GM23338 (cell line): Measurements from ENCODE around the gene UST.

Source experiments
- CREB1 ChIP-seq: fragments of 250-450 bp; sonication (Bioruptor Pico); IDR thresholded peaks from 2 replicates; pipeline ENCODE4 v1.5.0; 2020; ENCODE audit warnings: low read depth, mild to moderate bottlenecking, moderate library complexity
- EZH2 ChIP-seq: fragments of 200-600 bp; sonication (generic); IDR thresholded peaks from one replicate; pipeline ENCODE4 v1.8.0; 2017; ENCODE audit warnings: antibody characterized with exemption, mild to moderate bottlenecking, low read depth; ENCODE audit not compliant: unreplicated experiment
- EZH2phosphoT487 ChIP-seq: fragments of 200-600 bp; sonication (generic); IDR thresholded peaks from one replicate; pipeline ENCODE4 v1.8.1; 2018; ENCODE audit warnings: antibody characterized with exemption; ENCODE audit not compliant: unreplicated experiment
- JUNB ChIP-seq: IDR thresholded peaks from one replicate; pipeline ENCODE4 v1.6.1; 2016; ENCODE audit warnings: antibody characterized with exemption; ENCODE audit not compliant: unreplicated experiment
- NANOG ChIP-seq: IDR thresholded peaks from 2 replicates; pipeline ENCODE4 v1.6.1; 2016; ENCODE audit warnings: antibody characterized with exemption, borderline replicate concordance
- POLR2AphosphoS5 ChIP-seq: IDR thresholded peaks from 2 replicates; pipeline ENCODE4 v1.6.1; 2016; ENCODE audit warnings: antibody characterized with exemption, low read depth
- STAT1 ChIP-seq: IDR thresholded peaks from one replicate; pipeline ENCODE4 v1.6.1; 2016; ENCODE audit warnings: antibody characterized with exemption; ENCODE audit not compliant: unreplicated experiment
- ZNF114 ChIP-seq: fragments of 250-450 bp; sonication (Bioruptor Pico); IDR thresholded peaks from 2 replicates; pipeline ENCODE4 v1.5.0; 2020; ENCODE audit warnings: mild to moderate bottlenecking, moderate library complexity
- ZNF331 ChIP-seq: fragments of 250-450 bp; sonication (Bioruptor Pico); IDR thresholded peaks from 2 replicates; pipeline ENCODE4 v1.5.0; 2020; ENCODE audit warnings: low read depth, mild to moderate bottlenecking, moderate library complexity
- TF ChIP-seq, protein P1 (sequence below), 2 experiments: fragments of 200-600 bp in 1 of 2; sonication (generic) in 1 of 2; conservative IDR thresholded peaks; 2 replicates each; pipeline versions ENCODE4 v1.5.1 to v1.6.1; 2016 to 2017; ENCODE audit warnings: antibody characterized with exemption in 2 of 2, low read depth in 2 of 2, mild to moderate bottlenecking in 2 of 2, moderate library complexity in 1 of 2
- TF ChIP-seq, protein P2 (sequence below): IDR thresholded peaks from one replicate; pipeline ENCODE4 v1.6.1; 2018; ENCODE audit warnings: antibody characterized with exemption; ENCODE audit not compliant: unreplicated experiment
- TF ChIP-seq, protein P3 (sequence below): IDR thresholded peaks from 2 replicates; pipeline ENCODE4 v1.6.1; 2016; ENCODE audit warnings: antibody characterized with exemption
- TF ChIP-seq, protein P4 (sequence below): fragments of 250-450 bp; sonication (Bioruptor Pico); IDR thresholded peaks from 2 replicates; pipeline ENCODE4 v1.5.0; 2020; ENCODE audit warnings: mild to moderate bottlenecking, moderate library complexity

DNA sequence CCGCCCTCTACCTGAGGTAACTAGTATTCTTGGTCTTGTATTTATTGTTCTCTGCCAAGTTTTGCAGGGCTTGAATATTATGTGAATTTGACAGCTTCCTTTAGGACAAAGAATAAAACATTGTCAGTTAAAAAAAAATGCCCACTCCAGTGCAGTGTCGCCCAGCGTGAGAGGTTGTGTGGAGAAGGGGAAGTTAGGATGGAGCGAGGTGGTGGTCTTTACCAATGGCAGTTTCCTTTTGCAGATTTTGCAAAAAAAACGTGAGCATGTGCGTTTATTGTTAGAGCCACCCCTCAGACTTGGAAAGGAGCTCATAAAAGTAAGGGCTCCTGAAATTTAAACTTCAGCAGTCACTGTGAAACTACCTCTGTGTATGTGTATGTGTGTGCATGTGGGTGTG is 28.3 kb downstream of the UST start:
- TF ChIP-seq POLR2AphosphoS5 (no peak), ZNF331 (CRISPR knock-in tag) (no peak), EZH2 (no peak), EZH2phosphoT487 (no peak), CREB1 (no peak), STAT1 (no peak), JUNB (no peak), NANOG (no peak), ZNF114 (CRISPR knock-in tag) (no peak)
- TF ChIP-seq, protein P1, sequence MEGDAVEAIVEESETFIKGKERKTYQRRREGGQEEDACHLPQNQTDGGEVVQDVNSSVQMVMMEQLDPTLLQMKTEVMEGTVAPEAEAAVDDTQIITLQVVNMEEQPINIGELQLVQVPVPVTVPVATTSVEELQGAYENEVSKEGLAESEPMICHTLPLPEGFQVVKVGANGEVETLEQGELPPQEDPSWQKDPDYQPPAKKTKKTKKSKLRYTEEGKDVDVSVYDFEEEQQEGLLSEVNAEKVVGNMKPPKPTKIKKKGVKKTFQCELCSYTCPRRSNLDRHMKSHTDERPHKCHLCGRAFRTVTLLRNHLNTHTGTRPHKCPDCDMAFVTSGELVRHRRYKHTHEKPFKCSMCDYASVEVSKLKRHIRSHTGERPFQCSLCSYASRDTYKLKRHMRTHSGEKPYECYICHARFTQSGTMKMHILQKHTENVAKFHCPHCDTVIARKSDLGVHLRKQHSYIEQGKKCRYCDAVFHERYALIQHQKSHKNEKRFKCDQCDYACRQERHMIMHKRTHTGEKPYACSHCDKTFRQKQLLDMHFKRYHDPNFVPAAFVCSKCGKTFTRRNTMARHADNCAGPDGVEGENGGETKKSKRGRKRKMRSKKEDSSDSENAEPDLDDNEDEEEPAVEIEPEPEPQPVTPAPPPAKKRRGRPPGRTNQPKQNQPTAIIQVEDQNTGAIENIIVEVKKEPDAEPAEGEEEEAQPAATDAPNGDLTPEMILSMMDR (conservative IDR thresholded peaks at IDR 0.05; ENCODE audit: low read depth in 2 of 2): no peak
- TF ChIP-seq, protein P2, sequence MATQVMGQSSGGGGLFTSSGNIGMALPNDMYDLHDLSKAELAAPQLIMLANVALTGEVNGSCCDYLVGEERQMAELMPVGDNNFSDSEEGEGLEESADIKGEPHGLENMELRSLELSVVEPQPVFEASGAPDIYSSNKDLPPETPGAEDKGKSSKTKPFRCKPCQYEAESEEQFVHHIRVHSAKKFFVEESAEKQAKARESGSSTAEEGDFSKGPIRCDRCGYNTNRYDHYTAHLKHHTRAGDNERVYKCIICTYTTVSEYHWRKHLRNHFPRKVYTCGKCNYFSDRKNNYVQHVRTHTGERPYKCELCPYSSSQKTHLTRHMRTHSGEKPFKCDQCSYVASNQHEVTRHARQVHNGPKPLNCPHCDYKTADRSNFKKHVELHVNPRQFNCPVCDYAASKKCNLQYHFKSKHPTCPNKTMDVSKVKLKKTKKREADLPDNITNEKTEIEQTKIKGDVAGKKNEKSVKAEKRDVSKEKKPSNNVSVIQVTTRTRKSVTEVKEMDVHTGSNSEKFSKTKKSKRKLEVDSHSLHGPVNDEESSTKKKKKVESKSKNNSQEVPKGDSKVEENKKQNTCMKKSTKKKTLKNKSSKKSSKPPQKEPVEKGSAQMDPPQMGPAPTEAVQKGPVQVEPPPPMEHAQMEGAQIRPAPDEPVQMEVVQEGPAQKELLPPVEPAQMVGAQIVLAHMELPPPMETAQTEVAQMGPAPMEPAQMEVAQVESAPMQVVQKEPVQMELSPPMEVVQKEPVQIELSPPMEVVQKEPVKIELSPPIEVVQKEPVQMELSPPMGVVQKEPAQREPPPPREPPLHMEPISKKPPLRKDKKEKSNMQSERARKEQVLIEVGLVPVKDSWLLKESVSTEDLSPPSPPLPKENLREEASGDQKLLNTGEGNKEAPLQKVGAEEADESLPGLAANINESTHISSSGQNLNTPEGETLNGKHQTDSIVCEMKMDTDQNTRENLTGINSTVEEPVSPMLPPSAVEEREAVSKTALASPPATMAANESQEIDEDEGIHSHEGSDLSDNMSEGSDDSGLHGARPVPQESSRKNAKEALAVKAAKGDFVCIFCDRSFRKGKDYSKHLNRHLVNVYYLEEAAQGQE: no peak
- TF ChIP-seq, protein P3, sequence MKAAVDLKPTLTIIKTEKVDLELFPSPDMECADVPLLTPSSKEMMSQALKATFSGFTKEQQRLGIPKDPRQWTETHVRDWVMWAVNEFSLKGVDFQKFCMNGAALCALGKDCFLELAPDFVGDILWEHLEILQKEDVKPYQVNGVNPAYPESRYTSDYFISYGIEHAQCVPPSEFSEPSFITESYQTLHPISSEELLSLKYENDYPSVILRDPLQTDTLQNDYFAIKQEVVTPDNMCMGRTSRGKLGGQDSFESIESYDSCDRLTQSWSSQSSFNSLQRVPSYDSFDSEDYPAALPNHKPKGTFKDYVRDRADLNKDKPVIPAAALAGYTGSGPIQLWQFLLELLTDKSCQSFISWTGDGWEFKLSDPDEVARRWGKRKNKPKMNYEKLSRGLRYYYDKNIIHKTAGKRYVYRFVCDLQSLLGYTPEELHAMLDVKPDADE: no peak
- TF ChIP-seq, protein P4, sequence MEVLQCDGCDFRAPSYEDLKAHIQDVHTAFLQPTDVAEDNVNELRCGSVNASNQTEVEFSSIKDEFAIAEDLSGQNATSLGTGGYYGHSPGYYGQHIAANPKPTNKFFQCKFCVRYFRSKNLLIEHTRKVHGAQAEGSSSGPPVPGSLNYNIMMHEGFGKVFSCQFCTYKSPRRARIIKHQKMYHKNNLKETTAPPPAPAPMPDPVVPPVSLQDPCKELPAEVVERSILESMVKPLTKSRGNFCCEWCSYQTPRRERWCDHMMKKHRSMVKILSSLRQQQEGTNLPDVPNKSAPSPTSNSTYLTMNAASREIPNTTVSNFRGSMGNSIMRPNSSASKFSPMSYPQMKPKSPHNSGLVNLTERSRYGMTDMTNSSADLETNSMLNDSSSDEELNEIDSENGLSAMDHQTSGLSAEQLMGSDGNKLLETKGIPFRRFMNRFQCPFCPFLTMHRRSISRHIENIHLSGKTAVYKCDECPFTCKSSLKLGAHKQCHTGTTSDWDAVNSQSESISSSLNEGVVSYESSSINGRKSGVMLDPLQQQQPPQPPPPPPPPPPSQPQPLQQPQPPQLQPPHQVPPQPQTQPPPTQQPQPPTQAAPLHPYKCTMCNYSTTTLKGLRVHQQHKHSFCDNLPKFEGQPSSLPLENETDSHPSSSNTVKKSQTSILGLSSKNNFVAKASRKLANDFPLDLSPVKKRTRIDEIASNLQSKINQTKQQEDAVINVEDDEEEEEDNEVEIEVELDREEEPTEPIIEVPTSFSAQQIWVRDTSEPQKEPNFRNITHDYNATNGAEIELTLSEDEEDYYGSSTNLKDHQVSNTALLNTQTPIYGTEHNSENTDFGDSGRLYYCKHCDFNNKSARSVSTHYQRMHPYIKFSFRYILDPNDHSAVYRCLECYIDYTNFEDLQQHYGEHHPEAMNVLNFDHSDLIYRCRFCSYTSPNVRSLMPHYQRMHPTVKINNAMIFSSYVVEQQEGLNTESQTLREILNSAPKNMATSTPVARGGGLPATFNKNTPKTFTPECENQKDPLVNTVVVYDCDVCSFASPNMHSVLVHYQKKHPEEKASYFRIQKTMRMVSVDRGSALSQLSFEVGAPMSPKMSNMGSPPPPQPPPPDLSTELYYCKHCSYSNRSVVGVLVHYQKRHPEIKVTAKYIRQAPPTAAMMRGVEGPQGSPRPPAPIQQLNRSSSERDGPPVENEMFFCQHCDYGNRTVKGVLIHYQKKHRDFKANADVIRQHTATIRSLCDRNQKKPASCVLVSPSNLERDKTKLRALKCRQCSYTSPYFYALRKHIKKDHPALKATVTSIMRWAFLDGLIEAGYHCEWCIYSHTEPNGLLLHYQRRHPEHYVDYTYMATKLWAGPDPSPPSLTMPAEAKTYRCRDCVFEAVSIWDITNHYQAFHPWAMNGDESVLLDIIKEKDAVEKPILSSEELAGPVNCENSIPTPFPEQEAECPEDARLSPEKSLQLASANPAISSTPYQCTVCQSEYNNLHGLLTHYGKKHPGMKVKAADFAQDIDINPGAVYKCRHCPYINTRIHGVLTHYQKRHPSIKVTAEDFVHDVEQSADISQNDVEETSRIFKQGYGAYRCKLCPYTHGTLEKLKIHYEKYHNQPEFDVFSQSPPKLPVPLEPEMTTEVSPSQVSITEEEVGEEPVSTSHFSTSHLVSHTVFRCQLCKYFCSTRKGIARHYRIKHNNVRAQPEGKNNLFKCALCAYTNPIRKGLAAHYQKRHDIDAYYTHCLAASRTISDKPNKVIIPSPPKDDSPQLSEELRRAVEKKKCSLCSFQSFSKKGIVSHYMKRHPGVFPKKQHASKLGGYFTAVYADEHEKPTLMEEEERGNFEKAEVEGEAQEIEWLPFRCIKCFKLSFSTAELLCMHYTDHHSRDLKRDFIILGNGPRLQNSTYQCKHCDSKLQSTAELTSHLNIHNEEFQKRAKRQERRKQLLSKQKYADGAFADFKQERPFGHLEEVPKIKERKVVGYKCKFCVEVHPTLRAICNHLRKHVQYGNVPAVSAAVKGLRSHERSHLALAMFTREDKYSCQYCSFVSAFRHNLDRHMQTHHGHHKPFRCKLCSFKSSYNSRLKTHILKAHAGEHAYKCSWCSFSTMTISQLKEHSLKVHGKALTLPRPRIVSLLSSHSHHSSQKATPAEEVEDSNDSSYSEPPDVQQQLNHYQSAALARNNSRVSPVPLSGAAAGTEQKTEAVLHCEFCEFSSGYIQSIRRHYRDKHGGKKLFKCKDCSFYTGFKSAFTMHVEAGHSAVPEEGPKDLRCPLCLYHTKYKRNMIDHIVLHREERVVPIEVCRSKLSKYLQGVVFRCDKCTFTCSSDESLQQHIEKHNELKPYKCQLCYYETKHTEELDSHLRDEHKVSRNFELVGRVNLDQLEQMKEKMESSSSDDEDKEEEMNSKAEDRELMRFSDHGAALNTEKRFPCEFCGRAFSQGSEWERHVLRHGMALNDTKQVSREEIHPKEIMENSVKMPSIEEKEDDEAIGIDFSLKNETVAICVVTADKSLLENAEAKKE (CRISPR knock-in tag): no peak
